K562 (cell line): ENCODE data around the gene POLR2C. TPM values are rescaled to one million over a fixed set of nuclear protein-coding genes. Genes with fewer than 3 reads are reported as not detected.

Source experiments
- CBX1 ChIP-seq: sonication (generic); IDR thresholded peaks from 2 replicates; pipeline ENCODE4 v1.6.1; 2016; ENCODE audit warnings: antibody characterized with exemption, low read depth, mild to moderate bottlenecking
- CHD2 ChIP-seq: IDR thresholded peaks from 2 replicates; pipeline ENCODE4 v1.6.1; 2011; ENCODE audit warnings: low read depth, low read length
- ELF4 ChIP-seq: fragments of 450-650 bp; formaldehyde crosslinking; IDR thresholded peaks from 2 replicates; pipeline ENCODE4 v1.4.0; 2022; ENCODE audit warnings: missing genetic modification characterization
- ESRRA ChIP-seq: fragments of 450-650 bp; IDR thresholded peaks from 2 replicates; pipeline ENCODE4 v1.6.1; 2014; ENCODE audit warnings: low read depth, mild to moderate bottlenecking, moderate library complexity, borderline replicate concordance
- ETV1 ChIP-seq: fragments of 450-650 bp; conservative IDR thresholded peaks from 2 replicates; pipeline ENCODE4 v1.6.1; 2016; ENCODE audit warnings: missing genetic modification characterization, control low read depth, low read depth, missing compliant biosample characterization
- FOXK2 ChIP-seq, 2 experiments: fragments of 450-650 bp; IDR thresholded peaks in 1 of 2; conservative IDR thresholded peaks in 1 of 2; 2 replicates each; pipeline ENCODE4 v1.6.1; 2016; ENCODE audit warnings: low read depth in 2 of 2, mild to moderate bottlenecking in 1 of 2
- KDM2B ChIP-seq: fragments of 250-450 bp; sonication (Bioruptor Pico); IDR thresholded peaks from 2 replicates; pipeline ENCODE4 v1.8.0; 2021; ENCODE audit warnings: mild to moderate bottlenecking, moderate library complexity
- KDM5B ChIP-seq: fragments of 200-600 bp; sonication (generic); IDR thresholded peaks from 2 replicates; pipeline ENCODE4 v1.6.1; 2012; ENCODE audit warnings: low read depth, mild to moderate bottlenecking, moderate library complexity, low read length, control low read depth, inconsistent platforms; ENCODE audit not compliant: insufficient replicate concordance
- LEF1 ChIP-seq: fragments of 450-650 bp; IDR thresholded peaks from 2 replicates; pipeline ENCODE4 v1.6.1; 2016; ENCODE audit warnings: mild to moderate bottlenecking
- MTF1 ChIP-seq: fragments of 250-450 bp; sonication (Bioruptor Pico); IDR thresholded peaks from 2 replicates; pipeline ENCODE4 v1.9.0; 2021; ENCODE audit warnings: moderate library complexity, mild to moderate bottlenecking, inconsistent platforms, borderline replicate concordance
- NFIC ChIP-seq: fragments of 450-650 bp; IDR thresholded peaks from 2 replicates; pipeline ENCODE4 v1.6.1; 2017; ENCODE audit warnings: mild to moderate bottlenecking, inconsistent platforms
- ZNF830 ChIP-seq: fragments of 250-450 bp; sonication (Bioruptor Pico); IDR thresholded peaks from 2 replicates; pipeline ENCODE4 v1.5.0; 2021; ENCODE audit warnings: mild to moderate bottlenecking
- polyA plus RNA-seq, 8 experiments: library from polyadenylated mRNA; depleted of rRNA in 4 of 8; stranded (reverse) in 5 of 8; unstranded in 3 of 8; fragments of >200 nt; fragmentation: Nextera tagmentation in 2 of 8; fragmentation: Illumina TruSeq in 1 of 8; extraction: Ambion mirVana in 2 of 8; extraction: Trizol in 1 of 8; gene quantifications; 2 replicates each; pipeline versions ENCODE4 v1.2.1 to v1.2.3, GENCODE V29; 2011 to 2014; ENCODE audit warnings: inconsistent platforms in 1 of 8, missing spikeins in 1 of 8
- total RNA-seq, 7 experiments: library from RNA; depleted of rRNA in 6 of 7; stranded (reverse); fragments of >200 nt in 6 of 7; fragmentation: Illumina TruSeq in 2 of 7; extraction: Trizol in 2 of 7; gene quantifications; 2 replicates each; pipeline versions ENCODE4 v1.2.1 to v1.2.3, GENCODE V29; 2011 to 2021; ENCODE audit warnings: low replicate concordance in 1 of 7
- TF ChIP-seq, protein P1 (sequence below): sonication (generic); formaldehyde crosslinking; IDR thresholded peaks from 2 replicates; pipeline ENCODE4 v1.8.0; 2023; ENCODE audit warnings: mild to moderate bottlenecking, missing genetic modification reagents
- TF ChIP-seq, protein P2 (sequence below): fragments of 200-800 bp; sonication (Bioruptor generic); IDR thresholded peaks from 2 replicates; pipeline ENCODE4 v1.6.1; 2017; ENCODE audit warnings: missing genetic modification characterization, missing compliant biosample characterization
- TF ChIP-seq, protein P3 (sequence below): IDR thresholded peaks from 3 replicates; pipeline ENCODE4 v1.6.1; 2011; ENCODE audit warnings: borderline replicate concordance, mild to moderate bottlenecking; ENCODE audit not compliant: insufficient read length, insufficient read depth

The POLR2C gene
- total and polyA plus RNA-seq, 9 of the 15 experiments (the other 6 are each of a cell fraction or from before 2014, with no cell fraction given), result 70.3 to 163 (median 92.3) TPM

DNA sequence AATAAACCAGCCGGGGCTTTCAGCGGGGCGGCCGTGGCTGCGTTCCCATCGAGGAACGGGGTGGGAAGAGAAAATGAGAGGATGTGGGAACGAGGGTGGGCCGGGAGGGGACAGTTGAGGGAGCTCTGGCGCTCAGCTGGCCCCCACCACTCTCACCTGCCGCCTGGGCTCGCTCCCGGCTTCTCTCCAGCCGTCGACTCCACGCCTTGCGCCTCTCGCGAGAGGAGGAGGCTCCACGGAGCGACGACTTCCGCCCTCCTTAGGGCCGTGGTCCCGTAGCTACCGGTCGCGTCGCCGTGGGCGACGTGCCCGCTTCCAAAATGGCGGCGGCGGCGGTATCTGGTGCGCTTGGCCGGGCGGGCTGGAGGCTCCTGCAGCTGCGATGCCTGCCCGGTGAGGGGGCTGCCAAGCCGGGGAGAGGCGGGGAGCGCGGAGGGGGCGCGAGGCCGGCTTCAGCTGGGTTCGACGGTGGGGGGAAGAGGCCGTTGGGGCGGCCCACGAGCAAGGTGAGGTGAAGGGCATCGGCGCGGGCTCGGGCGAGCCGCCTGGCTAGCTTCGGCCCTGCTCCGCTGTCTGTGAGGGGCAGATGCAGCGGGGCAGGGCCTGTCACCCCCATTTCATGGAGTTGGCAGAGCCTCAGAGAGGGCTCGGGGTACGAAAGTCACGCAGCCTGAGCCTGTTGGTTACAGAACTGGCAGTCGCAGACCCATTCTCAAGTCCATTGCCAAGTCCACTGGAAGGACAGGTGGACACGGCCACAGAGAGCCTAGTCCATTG, 15.1 kb upstream of the POLR2C start, which contains the start of the genes CIAPIN1 and COQ9 (continued):
- TF ChIP-seq, protein P1, sequence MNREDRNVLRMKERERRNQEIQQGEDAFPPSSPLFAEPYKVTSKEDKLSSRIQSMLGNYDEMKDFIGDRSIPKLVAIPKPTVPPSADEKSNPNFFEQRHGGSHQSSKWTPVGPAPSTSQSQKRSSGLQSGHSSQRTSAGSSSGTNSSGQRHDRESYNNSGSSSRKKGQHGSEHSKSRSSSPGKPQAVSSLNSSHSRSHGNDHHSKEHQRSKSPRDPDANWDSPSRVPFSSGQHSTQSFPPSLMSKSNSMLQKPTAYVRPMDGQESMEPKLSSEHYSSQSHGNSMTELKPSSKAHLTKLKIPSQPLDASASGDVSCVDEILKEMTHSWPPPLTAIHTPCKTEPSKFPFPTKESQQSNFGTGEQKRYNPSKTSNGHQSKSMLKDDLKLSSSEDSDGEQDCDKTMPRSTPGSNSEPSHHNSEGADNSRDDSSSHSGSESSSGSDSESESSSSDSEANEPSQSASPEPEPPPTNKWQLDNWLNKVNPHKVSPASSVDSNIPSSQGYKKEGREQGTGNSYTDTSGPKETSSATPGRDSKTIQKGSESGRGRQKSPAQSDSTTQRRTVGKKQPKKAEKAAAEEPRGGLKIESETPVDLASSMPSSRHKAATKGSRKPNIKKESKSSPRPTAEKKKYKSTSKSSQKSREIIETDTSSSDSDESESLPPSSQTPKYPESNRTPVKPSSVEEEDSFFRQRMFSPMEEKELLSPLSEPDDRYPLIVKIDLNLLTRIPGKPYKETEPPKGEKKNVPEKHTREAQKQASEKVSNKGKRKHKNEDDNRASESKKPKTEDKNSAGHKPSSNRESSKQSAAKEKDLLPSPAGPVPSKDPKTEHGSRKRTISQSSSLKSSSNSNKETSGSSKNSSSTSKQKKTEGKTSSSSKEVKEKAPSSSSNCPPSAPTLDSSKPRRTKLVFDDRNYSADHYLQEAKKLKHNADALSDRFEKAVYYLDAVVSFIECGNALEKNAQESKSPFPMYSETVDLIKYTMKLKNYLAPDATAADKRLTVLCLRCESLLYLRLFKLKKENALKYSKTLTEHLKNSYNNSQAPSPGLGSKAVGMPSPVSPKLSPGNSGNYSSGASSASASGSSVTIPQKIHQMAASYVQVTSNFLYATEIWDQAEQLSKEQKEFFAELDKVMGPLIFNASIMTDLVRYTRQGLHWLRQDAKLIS (CRISPR knock-in tag), result peak; percentile 70; the same call in 1 of the 2 replicates
- TF ChIP-seq CHD2, result peak; percentile 99
- TF ChIP-seq, protein P2, sequence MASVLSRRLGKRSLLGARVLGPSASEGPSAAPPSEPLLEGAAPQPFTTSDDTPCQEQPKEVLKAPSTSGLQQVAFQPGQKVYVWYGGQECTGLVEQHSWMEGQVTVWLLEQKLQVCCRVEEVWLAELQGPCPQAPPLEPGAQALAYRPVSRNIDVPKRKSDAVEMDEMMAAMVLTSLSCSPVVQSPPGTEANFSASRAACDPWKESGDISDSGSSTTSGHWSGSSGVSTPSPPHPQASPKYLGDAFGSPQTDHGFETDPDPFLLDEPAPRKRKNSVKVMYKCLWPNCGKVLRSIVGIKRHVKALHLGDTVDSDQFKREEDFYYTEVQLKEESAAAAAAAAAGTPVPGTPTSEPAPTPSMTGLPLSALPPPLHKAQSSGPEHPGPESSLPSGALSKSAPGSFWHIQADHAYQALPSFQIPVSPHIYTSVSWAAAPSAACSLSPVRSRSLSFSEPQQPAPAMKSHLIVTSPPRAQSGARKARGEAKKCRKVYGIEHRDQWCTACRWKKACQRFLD, result peak; percentile 76; the same call in 1 of the 2 replicates
- TF ChIP-seq ESRRA, result peak; percentile 98
- TF ChIP-seq LEF1, result no peak
- TF ChIP-seq ELF4 (CRISPR knock-in tag), result peak; percentile 76; the same call in 1 of the 2 replicates
- TF ChIP-seq ETV1 (tag), result 0 out of 2 replicates have a peak, but pooled peaks have one; percentile 30
- TF ChIP-seq CBX1, result peak; percentile 78
- TF ChIP-seq MTF1 (CRISPR knock-in tag), result no peak
- no peak for TF ChIP-seq ZNF830 (CRISPR knock-in tag)
- peak; percentile 69 for TF ChIP-seq NFIC
- no peak for TF ChIP-seq KDM2B
- TF ChIP-seq, protein P3, sequence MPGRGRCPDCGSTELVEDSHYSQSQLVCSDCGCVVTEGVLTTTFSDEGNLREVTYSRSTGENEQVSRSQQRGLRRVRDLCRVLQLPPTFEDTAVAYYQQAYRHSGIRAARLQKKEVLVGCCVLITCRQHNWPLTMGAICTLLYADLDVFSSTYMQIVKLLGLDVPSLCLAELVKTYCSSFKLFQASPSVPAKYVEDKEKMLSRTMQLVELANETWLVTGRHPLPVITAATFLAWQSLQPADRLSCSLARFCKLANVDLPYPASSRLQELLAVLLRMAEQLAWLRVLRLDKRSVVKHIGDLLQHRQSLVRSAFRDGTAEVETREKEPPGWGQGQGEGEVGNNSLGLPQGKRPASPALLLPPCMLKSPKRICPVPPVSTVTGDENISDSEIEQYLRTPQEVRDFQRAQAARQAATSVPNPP, result no peak
- TF ChIP-seq KDM5B, result peak; percentile 81
- no peak for TF ChIP-seq FOXK2 (conservative IDR thresholded peaks at IDR 0.05 in 1 of 2, IDR thresholded peaks at IDR 0.05 in 1 of 2; ENCODE audit: low read depth in 2 of 2)
